ENCODE measurements around the gene CIITA. TPM values are rescaled to one million over a fixed set of nuclear protein-coding genes. Genes with fewer than 3 reads are reported as not detected.

The CIITA gene
- total and polyA plus RNA-seq, 4 experiments from 2014 or later = 0.08 to 1.6 (median 1.5) TPM

DNA sequence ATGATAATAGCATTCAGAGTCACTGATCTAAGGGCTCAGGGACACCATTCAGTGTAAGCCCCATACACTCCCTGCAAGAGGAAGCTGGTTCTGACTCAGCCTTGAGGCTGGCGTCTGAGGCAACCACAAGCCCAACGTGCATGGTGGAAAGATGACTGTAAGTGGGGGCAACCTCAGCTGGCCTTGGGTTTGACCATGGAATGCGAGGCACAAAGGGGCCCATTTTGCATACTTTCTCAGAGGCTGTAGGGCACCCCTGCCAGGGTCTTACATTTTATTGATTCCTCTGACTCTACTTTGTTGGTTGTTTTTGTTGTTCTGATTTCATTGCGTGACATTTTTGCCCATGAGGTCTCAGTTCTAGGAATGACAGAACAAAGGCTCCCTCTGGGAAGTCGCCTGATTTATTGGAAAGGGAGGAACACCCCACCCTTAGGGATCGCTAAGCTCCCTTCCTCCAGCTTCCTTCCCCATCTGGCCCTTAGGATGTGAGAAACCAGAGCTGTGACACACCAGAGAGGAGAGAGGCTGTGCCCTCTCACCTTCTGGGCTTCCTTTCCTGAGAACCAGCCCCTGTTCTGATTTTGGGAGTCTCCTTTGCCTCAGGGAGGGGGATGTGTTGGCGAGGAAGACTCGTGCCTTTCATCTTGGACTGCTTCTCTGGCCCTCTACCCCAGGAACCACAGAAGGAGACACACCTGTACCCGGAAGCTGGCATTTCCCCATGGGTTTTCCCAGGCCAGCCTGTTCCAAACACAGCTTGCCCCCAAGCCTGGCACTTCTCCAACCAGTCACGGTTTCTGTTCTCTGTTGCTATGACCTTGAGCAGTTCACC lies 5.6 kb upstream of the CIITA start:
- Mint-ChIP-seq H3K27ac (peak overlapping the region in 5 of 7 donors; percentile 16 to 75 (median 59)), H3K36me3 (no peaks in the 10 kb centered on the region), H3K4me1 (peaks cover 25 to 46% (median 32%) of the 10 kb centered on the region in 4 donors), H3K9me3 (no peaks in the 10 kb centered on the region), H3K27me3 (peaks cover 12% of the 10 kb centered on the region in 2 donors), H3K4me3 (peak overlapping the region in 5 of 8 donors; percentile 1 to 41 (median 25))
- intact Hi-C loops (cut with micrococcal nuclease) = no loop called here
- no peak overlapping the region for H3K27ac ChIP-seq (ENCODE audit: low read depth, low read length)
- POLR2A ChIA-PET (ENCODE audit: partially characterized antibody) = no interaction called here
- H3K27me3 ChIP-seq (ENCODE audit: insufficient read depth, low read length) = no peaks in the 10 kb centered on the region
- CTCF ChIA-PET (ENCODE audit: partially characterized antibody) = interaction anchor here (1.2 kb wide), 1 partner anchor 47 kb away, joined by 4 read pairs; no protein-coding TSS in a partner anchor
- DNase-seq = peak in 2 of 5 donors; percentile 5 to 42
- no peaks in the 10 kb centered on the region for H3K9me3 ChIP-seq (ENCODE audit: control insufficient read depth in 1 of 2, low read length in 2 of 2)
- H3K36me3 ChIP-seq (ENCODE audit: insufficient read depth, low read length) = no peaks in the 10 kb centered on the region
- H3K4me3 ChIP-seq (ENCODE audit: low read length in 2 of 2) = no peak overlapping the region
- peaks cover 32% of the 10 kb centered on the region for H3K4me1 ChIP-seq (ENCODE audit: insufficient read depth, low read length)

DNA sequence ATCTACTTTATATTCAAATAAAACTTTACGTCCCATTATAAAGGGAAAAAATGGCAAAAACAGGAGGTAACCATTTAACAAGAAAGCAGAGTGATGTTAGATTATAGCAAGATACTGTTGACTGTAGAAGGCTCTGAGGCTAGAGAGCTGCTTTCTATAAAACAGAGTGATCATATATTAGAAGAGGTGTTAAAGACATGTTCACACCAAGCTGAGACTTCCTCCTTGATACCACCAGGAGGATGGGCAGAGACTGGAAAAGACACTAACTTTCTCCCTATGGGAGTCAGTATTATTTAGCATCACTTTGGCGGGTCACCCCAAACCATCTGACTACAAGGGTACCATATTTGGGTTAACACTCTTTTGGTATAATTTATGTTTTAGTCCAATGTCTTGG lies 687 bp upstream of the CIITA start:
- Histone ChIP-seq H3K27me3 (ENCODE audit: insufficient read depth, low read length) (peaks cover 3% of the 10 kb centered on the region), H3K4me3 (ENCODE audit: low read length in 2 of 2) (no peak overlapping the region), H3K4me1 (ENCODE audit: insufficient read depth, low read length) (peaks cover 49% of the 10 kb centered on the region), H3K27ac (ENCODE audit: low read depth, low read length) (no peak overlapping the region), H3K36me3 (ENCODE audit: insufficient read depth, low read length) (no peaks in the 10 kb centered on the region), H3K9me3 (ENCODE audit: control insufficient read depth in 1 of 2, low read length in 2 of 2) (no peaks in the 10 kb centered on the region)
- peak overlapping the region in 1 of 7 donors; percentile 73 for H3K27ac Mint-ChIP-seq
- no peaks in the 10 kb centered on the region for H3K9me3 Mint-ChIP-seq
- no peak for DNase-seq
- peaks cover 30 to 53% (median 38%) of the 10 kb centered on the region in 4 donors for H3K4me1 Mint-ChIP-seq
- H3K36me3 Mint-ChIP-seq = peaks cover 0 to 2% of the 10 kb centered on the region in 2 donors
- H3K4me3 Mint-ChIP-seq = peak overlapping the region in 7 of 8 donors; percentile 75 to 93 (median 90)
- POLR2A ChIA-PET (ENCODE audit: partially characterized antibody) = no interaction called here
- peaks cover 13 to 30% of the 10 kb centered on the region in 2 donors for H3K27me3 Mint-ChIP-seq
- CTCF ChIA-PET (ENCODE audit: partially characterized antibody) = no interaction called here
- intact Hi-C loops (cut with micrococcal nuclease) = no loop called here

DNA sequence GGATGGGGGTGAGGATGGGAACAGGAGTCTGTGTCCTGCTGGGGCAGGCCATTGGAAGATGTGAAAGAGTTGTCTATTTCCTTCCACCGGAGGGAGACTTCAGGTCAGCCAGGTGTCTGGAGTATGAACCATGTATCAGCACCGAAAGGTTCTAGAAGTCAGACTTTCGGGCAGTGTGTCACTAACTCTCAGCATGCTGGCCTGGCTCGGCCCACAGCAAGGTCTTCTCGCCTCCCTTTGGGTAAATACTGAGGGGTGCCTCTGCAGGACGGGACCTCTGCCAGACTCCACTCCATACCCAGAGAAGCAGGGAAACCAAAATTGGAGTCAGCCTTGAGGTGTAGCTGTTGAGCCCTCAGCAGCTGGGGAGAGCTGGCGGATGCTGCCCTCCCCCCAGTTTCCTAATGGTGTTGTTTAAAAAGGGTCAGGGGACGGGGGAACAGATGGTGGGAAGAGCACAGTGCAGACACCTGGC lies 507 bp downstream of the CIITA start:
- peaks cover 3% of the 10 kb centered on the region for H3K27me3 ChIP-seq (ENCODE audit: insufficient read depth, low read length)
- Mint-ChIP-seq H3K27me3 (peaks cover 11 to 33% of the 10 kb centered on the region in 2 donors), H3K4me3 (peak overlapping the region; percentile 75 to 93 (median 90)), H3K27ac (peak overlapping the region in 5 of 7 donors; percentile 20 to 85 (median 51)), H3K36me3 (peaks cover 0 to 2% of the 10 kb centered on the region in 2 donors), H3K9me3 (peaks cover 0 to 3% (median 0%) of the 10 kb centered on the region in 8 donors), H3K4me1 (peaks cover 27 to 55% (median 37%) of the 10 kb centered on the region in 4 donors)
- H3K27ac ChIP-seq (ENCODE audit: low read depth, low read length) = no peak overlapping the region
- H3K9me3 ChIP-seq (ENCODE audit: control insufficient read depth in 1 of 2, low read length in 2 of 2) = no peaks in the 10 kb centered on the region
- ChIA-PET POLR2A (ENCODE audit: partially characterized antibody) (interaction anchor here (1.4 kb wide), 1 partner anchor 134 kb away, joined by 4 read pairs; the partner anchor contains the start of gene NUBP1), CTCF (ENCODE audit: partially characterized antibody) (interaction anchor here (1.0 kb wide), 1 partner anchor 41 kb away, joined by 4 read pairs; no protein-coding TSS in a partner anchor)
- H3K4me3 ChIP-seq (ENCODE audit: low read length in 2 of 2) = peak overlapping the region; percentile 29 to 33
- intact Hi-C loops (cut with micrococcal nuclease) = no loop called here
- no peaks in the 10 kb centered on the region for H3K36me3 ChIP-seq (ENCODE audit: insufficient read depth, low read length)
- no peak for DNase-seq
- H3K4me1 ChIP-seq (ENCODE audit: insufficient read depth, low read length) = peaks cover 49% of the 10 kb centered on the region

DNA sequence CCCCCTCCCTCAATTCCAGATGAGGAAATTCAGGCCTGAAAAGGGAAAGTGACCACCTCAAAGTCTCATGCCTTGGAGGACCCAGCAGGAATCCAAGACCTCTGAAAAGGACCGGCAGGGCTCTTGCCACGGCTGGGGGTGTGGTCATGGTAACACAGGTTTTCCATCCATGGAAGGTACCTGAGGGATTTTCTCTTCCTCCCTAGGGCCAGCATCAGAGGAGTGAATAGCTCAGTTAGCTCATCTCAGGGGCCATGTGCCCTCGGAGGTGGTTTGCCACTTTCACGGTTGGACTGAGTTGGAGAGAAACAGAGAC lies 1.3 kb downstream of the CIITA start:
- Histone ChIP-seq H3K27ac (ENCODE audit: low read depth, low read length) (peak overlapping the region; percentile 16), H3K9me3 (ENCODE audit: control insufficient read depth in 1 of 2, low read length in 2 of 2) (no peaks in the 10 kb centered on the region), H3K4me1 (ENCODE audit: insufficient read depth, low read length) (peaks cover 49% of the 10 kb centered on the region), H3K36me3 (ENCODE audit: insufficient read depth, low read length) (no peaks in the 10 kb centered on the region), H3K27me3 (ENCODE audit: insufficient read depth, low read length) (peaks cover 3% of the 10 kb centered on the region), H3K4me3 (ENCODE audit: low read length in 2 of 2) (peak overlapping the region; percentile 11 to 49)
- ChIA-PET POLR2A (ENCODE audit: partially characterized antibody) (interaction anchor here (1.1 to 1.4 kb wide), 2 partner anchors 9 to 134 kb away, joined by 3 to 4 read pairs; partner anchors contain the start of gene NUBP1), CTCF (ENCODE audit: partially characterized antibody) (interaction anchor here (1.0 to 1.2 kb wide), 2 partner anchors 9 to 41 kb away, joined by 4 read pairs; no protein-coding TSS in a partner anchor)
- peak overlapping the region; percentile 87 to 93 (median 90) for H3K4me3 Mint-ChIP-seq
- H3K4me1 Mint-ChIP-seq = peaks cover 27 to 55% (median 35%) of the 10 kb centered on the region in 4 donors
- H3K9me3 Mint-ChIP-seq = peaks cover 0 to 3% (median 0%) of the 10 kb centered on the region in 8 donors
- H3K27ac Mint-ChIP-seq = peak overlapping the region in 1 of 7 donors; percentile 44
- peaks cover 0 to 2% of the 10 kb centered on the region in 2 donors for H3K36me3 Mint-ChIP-seq
- no peak for DNase-seq
- peaks cover 10 to 33% of the 10 kb centered on the region in 2 donors for H3K27me3 Mint-ChIP-seq
- intact Hi-C loops (cut with micrococcal nuclease) = no loop called here

GRCh38 chr16:10878644-10879501 lies 1.9 kb downstream of the CIITA start:
- Histone ChIP-seq H3K27me3 (ENCODE audit: insufficient read depth, low read length) (peaks cover 3% of the 10 kb centered on the region), H3K9me3 (ENCODE audit: control insufficient read depth in 1 of 2, low read length in 2 of 2) (no peaks in the 10 kb centered on the region), H3K36me3 (ENCODE audit: insufficient read depth, low read length) (no peaks in the 10 kb centered on the region), H3K27ac (ENCODE audit: low read depth, low read length) (peak overlapping the region; percentile 16), H3K4me3 (ENCODE audit: low read length in 2 of 2) (peak overlapping the region; percentile 23 to 49), H3K4me1 (ENCODE audit: insufficient read depth, low read length) (peaks cover 49% of the 10 kb centered on the region)
- H3K4me1 Mint-ChIP-seq = peaks cover 27 to 55% (median 35%) of the 10 kb centered on the region in 4 donors
- peak overlapping the region in 5 of 7 donors; percentile 8 to 84 (median 44) for H3K27ac Mint-ChIP-seq
- DNase-seq = peak in 2 of 5 donors; percentile 1 to 5
- H3K36me3 Mint-ChIP-seq = peaks cover 0 to 2% of the 10 kb centered on the region in 2 donors
- H3K4me3 Mint-ChIP-seq = peak overlapping the region; percentile 87 to 93 (median 90)
- H3K27me3 Mint-ChIP-seq = peaks cover 9 to 36% of the 10 kb centered on the region in 2 donors
- ChIA-PET POLR2A (ENCODE audit: partially characterized antibody) (interaction anchor here (0.7 to 1.1 kb wide), 2 partner anchors 8 to 135 kb away, joined by 3 to 4 read pairs; partner anchors contain the start of gene NUBP1), CTCF (ENCODE audit: partially characterized antibody) (interaction anchor here (0.8 to 1.2 kb wide), 3 partner anchors 8 to 141 kb away, joined by 3 to 4 read pairs (median 4); no protein-coding TSS in a partner anchor)
- peaks cover 0 to 3% (median 0%) of the 10 kb centered on the region in 8 donors for H3K9me3 Mint-ChIP-seq
- intact Hi-C loops (cut with micrococcal nuclease) = no loop called here

- H3K4me1 ChIP-seq (ENCODE audit: insufficient read depth, low read length) = peaks cover 49% of the 10 kb centered on the region
- POLR2A ChIA-PET (ENCODE audit: partially characterized antibody) = no interaction called here
- Mint-ChIP-seq H3K36me3 (peaks cover 0 to 2% of the 10 kb centered on the region in 2 donors), H3K27ac (peak overlapping the region in 1 of 7 donors; percentile 23), H3K27me3 (peaks cover 9 to 35% of the 10 kb centered on the region in 2 donors), H3K9me3 (peaks cover 0 to 3% (median 0%) of the 10 kb centered on the region in 8 donors), H3K4me1 (peaks cover 27 to 55% (median 35%) of the 10 kb centered on the region in 4 donors), H3K4me3 (peak overlapping the region; percentile 87 to 93 (median 90))
- H3K27me3 ChIP-seq (ENCODE audit: insufficient read depth, low read length) = peaks cover 3% of the 10 kb centered on the region
- no peak overlapping the region for H3K27ac ChIP-seq (ENCODE audit: low read depth, low read length)
- no peak for DNase-seq
- no peaks in the 10 kb centered on the region for H3K36me3 ChIP-seq (ENCODE audit: insufficient read depth, low read length)
- intact Hi-C loops (cut with micrococcal nuclease) = no loop called here
- H3K4me3 ChIP-seq (ENCODE audit: low read length in 2 of 2) = peak overlapping the region in 1 of 2 donors; percentile 49
- CTCF ChIA-PET (ENCODE audit: partially characterized antibody) = no interaction called here
- no peaks in the 10 kb centered on the region for H3K9me3 ChIP-seq (ENCODE audit: control insufficient read depth in 1 of 2, low read length in 2 of 2)
Observed at GRCh38 chr16:10879681-10880589, 2.9 kb downstream of the CIITA start.
